Medulla oblongata (tissue), 1 donor: ENCODE data around the gene GPR157.
"Not testable (repeated sequence)": the region's sequence is repeated elsewhere in the genome, so short reads cannot be mapped to it uniquely, and the experiment has no call there.

Source experiments
- DNase-seq: peaks from one replicate; pipeline ENCODE4 v3.0.0-alpha.2; 2015; ENCODE audit errors: extremely low spot score

The GPR157 gene, protein sequence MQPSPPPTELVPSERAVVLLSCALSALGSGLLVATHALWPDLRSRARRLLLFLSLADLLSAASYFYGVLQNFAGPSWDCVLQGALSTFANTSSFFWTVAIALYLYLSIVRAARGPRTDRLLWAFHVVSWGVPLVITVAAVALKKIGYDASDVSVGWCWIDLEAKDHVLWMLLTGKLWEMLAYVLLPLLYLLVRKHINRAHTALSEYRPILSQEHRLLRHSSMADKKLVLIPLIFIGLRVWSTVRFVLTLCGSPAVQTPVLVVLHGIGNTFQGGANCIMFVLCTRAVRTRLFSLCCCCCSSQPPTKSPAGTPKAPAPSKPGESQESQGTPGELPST

DNA sequence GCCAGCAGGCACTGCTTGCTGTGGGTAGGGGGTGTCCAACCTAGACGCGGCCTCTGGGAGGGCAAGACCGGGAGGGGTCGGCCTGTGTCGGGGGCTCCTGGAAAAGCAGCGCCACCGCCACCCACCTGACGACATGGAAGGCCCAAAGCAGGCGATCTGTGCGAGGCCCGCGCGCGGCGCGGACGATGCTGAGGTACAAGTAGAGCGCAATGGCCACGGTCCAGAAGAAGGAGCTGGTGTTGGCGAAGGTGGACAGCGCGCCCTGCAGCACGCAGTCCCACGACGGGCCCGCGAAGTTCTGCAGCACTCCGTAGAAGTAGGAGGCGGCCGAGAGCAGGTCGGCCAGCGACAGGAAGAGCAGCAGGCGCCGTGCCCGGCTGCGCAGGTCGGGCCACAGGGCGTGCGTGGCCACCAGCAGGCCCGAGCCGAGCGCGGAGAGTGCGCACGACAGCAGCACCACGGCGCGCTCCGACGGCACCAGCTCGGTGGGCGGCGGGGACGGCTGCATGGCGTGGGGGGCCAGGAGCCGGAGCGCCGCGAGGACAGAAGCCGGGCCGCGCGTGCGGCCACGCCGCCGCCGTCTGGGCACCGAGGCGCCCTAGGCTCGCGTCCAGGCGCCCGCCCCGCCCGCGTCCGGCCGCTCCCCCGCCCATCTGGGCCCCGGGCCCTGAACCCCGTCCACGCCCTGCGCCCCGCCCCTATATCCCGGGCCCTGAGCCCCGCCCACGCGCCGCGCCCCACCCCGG, at the start of gene GPR157:
Gene GPR157 (minus strand): TSS at position 583 of the 746 bp plus-strand sequence. CDS start 75 bp downstream, at position 508.
- DNase-seq, result peak; percentile 60

DNA sequence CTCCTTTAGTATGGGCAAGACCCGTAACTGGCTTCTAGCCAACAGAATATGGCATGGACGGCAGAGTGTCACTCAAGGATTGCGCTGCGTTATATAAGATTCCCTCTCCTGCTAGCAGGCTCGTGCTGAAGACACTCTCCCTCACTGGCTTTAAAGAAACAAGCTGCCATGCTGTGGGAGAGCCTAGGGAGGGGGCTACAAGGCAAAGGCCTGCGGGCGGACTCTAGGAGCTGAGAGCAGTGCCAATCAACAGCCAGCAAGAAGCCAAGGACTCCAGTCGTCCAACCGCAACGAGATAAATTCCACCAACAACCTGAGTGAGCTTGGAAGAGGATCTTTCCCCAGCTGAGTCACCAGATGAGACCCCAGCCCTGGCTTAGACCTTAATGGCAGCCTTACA, 45.9 kb upstream of the GPR157 start:
- no peak for DNase-seq

DNA sequence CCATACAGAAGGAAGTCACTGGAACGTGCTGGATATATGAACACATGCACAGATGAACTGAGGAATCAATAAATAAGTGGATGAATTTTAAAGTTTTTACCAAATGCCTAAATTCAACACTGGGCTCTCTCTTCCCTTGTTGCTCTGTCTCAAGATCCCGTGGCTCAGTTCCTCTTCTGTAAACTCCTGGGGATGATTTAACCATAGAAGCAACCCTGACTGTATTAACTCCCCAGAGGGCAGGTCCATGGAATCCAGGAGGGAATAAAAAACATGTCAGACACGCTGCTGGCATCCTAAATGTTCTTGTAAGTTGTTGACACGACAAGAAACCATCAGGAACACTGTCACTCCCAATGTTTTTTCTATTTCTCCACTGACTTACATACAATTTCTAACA, 45.3 kb upstream of the GPR157 start:
- peak; percentile 58 for DNase-seq

DNA sequence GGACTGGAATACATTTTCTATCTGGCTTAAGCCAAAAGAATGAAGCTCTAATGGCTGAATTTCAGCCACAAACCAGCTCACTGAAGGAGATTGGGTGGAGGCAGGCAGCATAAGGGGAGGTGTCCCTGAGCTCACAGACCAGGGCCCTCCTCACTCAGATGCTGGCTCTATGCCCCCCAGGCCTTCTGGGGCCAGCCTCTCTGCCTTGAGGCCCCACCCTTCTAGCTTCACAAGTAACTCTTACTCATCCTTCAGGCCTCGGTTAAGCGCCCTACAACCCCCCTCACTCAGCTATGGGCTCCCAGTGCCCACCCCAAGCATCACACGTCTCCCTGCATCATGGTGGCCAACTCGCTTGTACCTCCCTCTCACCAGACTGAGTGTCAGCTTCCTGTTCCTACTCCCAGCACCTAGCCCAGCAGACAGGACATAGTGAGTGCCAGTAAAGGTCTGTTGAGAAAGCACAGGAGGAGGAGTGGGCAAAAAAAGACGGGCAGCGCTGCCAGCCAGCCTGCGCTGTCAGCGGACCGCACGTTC, 40.8 kb upstream of the GPR157 start:
- DNase-seq, result no peak

DNA sequence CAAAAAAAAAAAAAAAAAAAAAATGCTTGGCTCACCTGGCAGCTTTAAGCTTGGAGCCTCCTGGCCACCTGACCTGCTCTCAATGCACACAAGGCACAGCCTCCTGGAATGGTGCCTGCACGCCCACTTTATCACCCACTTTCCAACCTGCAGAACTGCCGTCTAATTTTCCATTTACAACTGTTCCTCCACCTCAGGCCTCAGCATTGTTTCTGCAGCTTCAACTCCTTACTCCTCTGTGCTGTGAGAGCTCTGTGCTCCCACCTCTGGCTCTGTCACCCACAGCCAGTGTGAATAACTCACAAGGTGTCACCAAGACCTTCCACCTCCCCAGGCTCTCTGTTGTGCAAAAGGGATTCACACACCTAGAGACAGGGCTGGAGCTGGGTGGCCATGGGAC, 38.7 kb upstream of the GPR157 start:
- DNase-seq, result no peak

DNA sequence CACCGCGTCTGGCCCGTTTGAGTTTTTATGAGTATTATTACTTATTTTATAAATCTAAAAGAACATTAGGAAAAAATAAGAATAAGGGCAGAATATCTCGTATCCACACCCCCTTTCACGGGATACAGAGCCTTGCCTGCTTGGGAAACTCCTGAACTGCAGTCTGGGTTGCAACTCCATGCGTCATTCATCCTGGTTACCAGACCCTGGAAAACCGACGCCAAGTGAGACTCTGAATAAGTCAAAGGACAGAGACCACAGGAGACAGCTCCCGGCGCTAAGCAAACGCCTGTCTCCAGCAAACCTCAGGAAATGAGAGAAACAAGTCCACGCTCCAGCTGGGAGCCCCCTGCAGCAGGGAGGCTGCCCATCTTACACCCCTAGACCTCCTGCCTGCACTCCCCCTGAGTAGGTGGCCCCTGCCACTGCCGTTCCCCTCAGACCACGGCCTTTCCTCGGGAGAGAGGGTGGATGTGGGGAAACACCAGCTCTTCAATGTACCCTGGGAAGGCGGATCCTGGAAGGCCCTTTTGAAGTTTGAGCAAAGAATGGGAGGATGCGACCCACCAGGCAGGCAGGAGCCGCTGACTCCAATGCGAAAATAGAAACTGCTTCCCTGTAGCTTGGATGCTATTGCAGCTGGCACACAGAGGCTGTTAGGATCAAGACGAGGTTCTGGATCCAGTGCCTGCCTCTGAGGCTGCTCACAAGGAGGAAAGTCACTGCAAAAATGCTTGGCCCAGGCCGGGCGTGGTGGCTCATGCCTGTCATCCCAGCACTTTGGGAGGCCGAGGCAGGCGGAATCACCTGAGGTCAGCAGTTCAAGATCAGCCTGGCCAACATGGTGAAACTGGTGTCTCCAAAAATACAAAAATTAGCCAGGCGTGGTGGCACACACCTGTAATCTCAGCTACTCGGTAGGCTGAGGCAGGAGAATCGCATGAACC, 37.7 kb upstream of the GPR157 start:
- DNase-seq, result no peak

DNA sequence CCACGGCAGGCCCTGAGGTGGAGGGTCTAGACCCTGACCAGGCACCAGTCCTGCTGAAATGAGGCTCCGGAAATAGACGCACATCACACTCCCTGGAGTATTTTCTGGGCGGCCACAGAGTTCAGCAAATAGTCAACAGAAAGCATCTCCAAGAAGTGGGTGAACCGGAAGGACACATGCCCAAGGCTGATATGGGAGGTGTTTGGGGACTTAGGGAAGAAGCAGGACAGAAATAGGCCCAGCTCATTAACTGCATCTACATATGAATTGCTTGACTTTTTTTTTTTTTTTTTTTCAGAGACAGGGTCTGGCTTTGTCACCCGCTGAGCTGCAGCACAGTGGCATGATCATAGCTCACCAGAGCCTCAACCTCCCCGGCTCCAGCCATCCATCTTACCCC, 36.5 kb upstream of the GPR157 start:
- no peak for DNase-seq

DNA sequence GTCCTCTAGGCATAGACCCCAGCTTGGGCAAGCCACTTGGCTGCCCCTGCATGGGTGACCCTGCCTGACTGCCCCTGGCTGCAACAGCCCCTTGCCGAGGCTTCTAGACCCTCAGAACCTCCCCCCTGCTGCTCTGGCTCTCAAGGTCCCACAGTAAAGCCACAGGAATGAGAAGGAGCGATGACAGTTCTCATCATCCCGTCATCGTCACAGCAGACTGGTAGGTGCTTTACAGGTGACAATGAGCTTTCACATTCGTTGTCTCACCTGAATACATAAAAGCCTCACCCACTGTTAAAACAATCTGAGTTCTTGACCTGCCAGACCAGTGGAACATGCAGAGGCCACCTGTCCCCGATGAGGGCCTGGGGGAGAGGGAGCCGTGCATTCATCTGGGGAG, 36.0 kb upstream of the GPR157 start:
- DNase-seq, result no peak

DNA sequence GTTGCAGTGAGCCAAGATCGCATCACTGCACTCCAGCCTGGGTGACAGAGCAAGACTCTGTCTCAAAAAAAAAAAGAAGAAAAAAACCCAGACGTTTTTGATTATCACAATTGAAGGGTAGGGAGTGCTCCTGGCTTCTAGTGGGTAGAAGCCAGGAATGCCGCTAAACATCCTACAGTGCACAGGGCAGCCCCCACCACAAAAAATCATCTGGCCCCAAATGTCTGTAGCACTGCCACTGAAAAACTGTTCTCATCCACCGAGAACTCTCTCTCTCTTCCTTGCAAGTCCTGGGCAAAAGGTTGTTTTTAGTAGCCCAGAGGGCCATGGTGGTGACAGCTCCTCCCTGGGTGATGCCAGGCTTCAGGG, 35.6 kb upstream of the GPR157 start:
- DNase-seq, result no peak

DNA sequence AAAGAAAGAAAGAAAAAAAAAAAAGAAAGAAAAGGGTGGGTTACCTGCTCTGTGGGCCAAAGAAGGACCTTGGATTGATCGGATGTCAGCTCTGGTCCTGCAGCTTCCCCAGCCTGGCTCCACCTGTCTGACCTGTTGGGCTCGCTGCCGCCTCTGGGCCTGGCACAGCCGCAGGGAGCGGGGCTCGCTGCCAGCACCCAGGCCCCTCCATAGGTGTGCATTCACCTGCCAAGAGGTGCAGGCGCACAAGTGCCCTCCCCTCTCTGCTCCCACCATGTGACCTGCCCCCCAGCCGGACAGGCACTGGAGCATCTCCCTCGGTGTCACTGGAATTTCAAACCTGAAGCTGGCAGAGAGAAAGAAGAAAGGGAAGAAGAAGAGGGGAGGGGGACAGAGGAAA, 33.1 kb upstream of the GPR157 start:
- DNase-seq, result no peak

DNA sequence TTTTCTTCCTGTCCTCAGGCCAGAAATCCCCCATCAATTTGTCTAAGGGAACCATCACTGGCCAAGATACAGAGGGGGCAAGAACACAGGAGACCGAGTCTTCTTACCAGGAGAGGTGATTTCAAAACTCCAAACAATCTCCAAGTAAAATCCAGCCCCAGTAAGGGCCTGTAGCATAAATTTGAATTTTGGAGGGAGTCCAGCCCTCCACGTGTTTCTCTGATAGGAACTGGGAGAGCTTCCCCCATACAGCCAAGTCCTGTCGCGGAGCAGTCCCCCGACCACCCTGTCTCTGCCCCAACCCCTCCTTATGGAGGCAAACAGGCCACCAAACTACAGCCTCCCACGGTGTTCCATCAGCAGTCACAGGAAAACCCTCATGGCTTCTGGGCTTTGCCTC, 32.4 kb upstream of the GPR157 start:
- DNase-seq, result no peak

DNA sequence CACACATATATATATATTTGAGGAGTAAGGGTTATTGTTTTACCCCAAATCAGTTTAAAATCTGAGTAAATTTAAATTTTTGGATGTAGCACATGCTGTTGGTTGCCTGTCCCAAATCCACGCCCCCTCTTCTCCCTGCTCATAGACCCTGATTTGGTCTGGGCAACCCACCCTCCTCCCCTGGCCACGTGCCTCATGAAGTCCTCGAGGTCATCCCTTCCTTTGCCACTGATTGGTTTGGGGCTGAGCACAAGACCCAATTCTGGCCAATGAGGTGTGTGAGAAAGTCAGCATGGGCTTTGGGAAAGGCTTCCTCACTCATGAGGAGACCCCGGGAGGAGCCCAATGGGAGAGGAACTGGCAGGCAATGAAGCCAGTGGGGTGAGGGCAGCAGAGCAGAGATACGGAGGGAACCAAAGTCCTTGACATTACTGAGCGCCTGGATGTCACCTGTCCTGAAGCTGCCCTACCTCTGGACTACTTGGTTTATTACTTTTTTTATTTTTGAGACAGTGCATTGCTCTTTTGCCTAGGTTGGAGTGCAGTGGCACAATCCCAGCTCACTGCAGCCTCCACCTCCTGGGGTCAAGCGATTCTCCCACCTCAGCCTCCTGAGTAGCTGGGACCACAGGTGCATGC, 31.3 kb upstream of the GPR157 start:
- DNase-seq, result no peak

DNA sequence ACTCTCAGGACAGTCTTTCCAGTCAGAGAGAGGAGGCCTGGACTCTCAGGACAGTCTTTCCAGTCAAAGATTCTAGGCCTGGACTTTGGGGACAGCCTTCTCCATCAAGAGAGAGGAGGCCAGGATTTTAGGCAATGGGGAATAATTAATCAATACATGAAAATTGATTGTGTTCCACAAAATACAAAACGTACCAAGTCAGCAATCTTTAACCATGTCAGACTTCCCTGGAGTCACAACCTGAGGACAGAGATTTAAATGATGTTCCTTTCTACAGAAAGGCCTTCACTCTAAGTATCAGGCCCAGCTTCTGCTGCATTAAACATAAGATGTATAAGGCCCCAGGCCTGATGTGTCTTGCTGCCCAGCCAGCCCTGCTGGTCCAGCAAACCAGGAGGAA, 27.0 kb upstream of the GPR157 start:
- no peak for DNase-seq

DNA sequence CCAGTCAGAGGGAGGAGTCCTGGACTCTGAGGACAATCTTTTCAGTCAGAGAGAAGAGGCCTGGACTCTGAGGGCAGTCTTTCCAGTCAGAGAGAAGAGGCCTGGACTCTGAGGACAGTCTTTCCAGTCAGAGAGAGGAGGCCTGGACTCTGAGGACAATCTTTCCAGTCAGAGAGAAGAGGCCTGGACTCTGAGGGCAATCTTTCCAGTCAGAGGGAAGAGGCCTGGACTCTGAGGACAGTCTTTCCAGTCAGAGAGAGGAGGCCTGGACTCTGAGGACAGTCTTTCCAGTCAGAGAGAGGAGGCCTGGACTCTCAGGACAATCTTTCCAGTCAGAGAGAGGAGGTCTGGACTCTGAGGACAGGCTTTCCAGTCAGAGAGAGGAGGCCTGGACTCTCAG, 26.5 kb upstream of the GPR157 start:
- DNase-seq, result not testable (repeated sequence)

DNA sequence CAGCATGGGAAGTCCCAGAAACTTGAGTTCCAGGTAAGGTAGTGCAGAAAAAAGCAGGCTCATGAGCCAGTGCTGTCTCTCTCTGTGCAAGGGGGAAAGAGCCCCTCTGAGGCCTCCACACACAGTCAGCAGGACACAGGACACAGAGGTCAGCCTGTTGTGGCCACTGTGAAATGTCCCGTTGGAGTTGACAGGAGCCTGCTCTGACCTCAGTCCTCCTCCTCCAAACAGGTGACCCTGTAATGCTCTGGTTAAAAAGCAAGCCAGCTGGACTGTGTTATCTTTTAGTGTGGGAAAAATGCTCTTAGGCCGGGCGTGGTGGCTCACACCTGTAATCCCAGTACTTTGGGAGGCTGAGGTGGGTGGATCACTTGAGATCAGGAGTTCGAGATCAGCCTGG, 24.2 kb upstream of the GPR157 start:
- DNase-seq, result no peak

DNA sequence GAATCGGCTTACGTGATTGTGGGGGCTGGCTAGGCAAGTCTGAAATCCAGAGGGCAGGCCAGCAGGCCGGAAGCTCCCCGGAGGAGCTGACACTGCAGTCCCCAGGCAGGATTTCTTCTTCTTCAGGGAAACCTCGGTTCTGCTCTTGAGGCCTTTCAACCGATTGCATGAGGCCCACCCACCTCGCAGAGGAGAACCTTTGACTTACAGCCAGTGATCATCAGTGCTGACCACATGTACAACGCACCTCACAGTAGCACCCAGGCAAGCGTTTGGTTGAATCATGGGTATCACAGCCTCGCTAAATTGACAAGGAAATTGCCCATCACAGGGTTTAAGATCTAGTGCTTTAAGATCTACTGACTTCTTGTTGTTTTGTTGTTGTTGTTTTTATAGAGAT, 23.6 kb upstream of the GPR157 start:
- no peak for DNase-seq

DNA sequence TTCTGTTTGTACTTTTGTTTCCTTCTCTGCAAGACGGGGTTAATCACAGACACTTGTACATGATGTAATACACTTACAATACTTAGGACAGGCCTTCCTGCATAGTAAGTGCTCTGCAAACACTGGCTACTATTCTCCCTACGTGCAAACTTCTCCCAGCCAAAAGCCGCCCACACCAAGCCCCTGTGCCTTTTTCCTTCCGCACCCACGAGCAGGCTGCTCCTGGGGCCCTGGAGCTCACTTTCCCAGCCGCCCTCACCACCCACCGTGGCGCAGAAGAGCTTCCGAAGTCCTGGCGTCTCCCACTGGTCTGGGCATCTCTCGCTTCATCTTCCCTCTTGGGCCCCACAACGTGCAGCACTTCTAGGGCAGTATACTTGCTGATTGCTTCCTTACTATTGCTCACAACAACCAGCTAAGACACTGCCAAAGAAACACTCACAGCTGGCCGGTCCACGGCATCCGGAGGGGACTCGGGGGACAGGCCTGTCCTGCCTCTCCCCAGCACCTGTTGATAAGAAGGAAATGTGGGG, 22.5 kb upstream of the GPR157 start:
- DNase-seq, result no peak

DNA sequence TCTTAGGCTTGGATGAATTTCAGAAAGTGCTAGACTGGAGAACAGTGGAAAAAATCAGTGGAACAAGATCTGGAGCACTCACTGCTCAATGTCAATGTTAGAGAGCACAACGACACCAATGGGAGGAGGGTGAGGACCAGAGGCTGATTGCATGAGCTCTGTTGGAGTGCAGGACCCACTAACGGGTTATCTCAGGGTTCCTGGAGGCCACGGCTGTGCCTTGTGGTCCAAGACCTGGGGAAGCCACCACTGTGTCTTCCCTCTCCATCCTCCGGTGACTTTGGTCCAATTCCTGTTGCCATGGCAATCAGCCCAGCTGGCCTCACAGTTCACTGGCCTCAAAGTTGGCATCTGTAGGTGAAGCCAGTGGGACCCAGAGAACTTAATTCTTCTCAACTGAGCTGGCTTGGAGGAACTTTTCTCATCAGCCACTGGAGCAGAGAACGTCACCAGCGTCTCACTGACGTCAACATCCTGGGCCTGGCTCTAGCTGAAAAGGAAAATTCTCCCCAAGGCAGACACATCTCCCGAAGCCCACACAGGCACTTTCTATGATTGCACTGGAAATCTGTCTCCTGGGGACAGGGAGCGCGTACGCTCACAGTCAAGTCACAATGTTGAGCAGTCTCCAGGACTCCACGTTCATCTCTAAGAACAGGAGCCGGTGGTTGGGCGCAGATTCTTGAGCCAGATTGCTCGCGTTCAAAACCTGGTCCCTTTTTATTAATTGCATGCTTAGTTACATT, 21.9 kb upstream of the GPR157 start:
- peak; percentile 41 for DNase-seq

DNA sequence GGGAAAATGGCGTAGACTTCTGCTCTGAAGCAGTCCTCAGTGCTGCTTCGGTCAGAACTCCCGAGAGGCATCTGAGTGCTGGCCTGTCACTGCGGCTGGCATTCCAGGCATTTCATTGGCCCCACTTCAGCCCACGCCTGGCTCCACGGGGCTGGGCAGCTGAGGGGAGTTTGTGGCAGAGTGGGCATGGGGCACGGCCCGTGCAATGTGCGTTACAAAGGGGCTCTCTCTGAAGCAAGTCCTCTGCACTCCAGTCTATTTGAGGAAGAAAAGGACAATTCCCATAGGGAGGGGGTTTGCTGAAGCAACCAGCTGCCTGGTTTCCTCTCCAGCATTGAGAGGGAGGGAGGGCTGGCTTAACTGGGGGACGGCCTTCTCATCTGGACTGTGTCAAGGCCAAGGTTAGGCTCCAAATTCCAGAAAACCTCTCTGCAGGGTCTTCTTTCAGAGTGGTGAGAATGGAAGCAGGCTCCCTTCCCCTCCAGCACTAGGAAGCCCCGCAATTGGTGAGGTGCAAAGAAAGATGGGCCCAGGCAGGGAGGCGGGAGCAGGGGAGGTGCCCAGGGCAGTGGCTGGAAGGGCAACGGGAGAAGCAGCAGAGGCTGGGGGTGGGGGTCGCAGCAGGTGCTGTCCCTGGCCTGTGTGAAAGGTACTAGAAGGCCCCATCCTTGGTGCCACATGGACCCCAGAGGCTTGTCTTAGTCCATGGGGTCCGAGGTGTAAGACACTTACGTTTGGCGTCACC, 21.1 kb upstream of the GPR157 start:
- no peak for DNase-seq

DNA sequence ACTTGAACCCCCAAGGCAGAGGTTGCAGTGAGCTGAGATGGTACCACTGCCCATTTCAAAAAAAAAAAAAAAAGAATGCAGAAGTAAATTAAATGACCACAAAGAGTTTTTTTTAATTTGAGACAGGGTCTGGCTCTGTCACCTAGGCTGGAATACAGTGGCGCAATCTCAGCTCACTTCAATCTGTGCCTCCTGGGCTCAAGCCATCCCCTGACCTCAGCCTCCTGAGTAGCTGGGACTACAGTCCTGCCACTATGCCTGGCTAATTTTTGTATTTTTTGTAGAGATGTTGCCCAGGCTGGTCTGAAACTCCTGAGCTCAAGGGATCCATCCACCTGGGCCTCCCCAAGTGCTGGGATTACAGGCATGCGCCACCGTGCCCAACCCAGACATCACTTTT, 20.2 kb upstream of the GPR157 start:
- no peak for DNase-seq
